ENCODE results near the gene TBC1D5. TPM values are rescaled to one million over a fixed set of nuclear protein-coding genes. Genes with fewer than 3 reads are reported as not detected.
"Not testable (repeated sequence)": the region's sequence is repeated elsewhere in the genome, so short reads cannot be mapped to it uniquely, and the experiment has no call there.

The TBC1D5 gene
- total and polyA plus RNA-seq, 12 donors: 6.4 to 108 (median 70.7) TPM

- TF ChIP-seq CTCF (IDR thresholded peaks at IDR 0.05) (no peak), POLR2A (IDR thresholded peaks at IDR 0.05) (no peak)
- intact Hi-C loops (cut with DNase I): no loop called here
- H3K27me3 ChIP-seq: no peaks in the 10 kb centered on the region
- no peak overlapping the region for H3K27ac ChIP-seq
- no peaks in the 10 kb centered on the region for H3K4me1 ChIP-seq (replicated peaks in 1 of 2)
- no peaks in the 10 kb centered on the region for H3K9me3 ChIP-seq (replicated peaks in 1 of 3)
- DNase-seq: no peak
- 93 to 97% (median 96%) methylated on average over 3 of the region's 3 CpGs for WGBS, 4 donors
- no peaks in the 10 kb centered on the region for H3K36me3 ChIP-seq (replicated peaks in 1 of 2)
- no peak overlapping the region for H3K4me3 ChIP-seq
These were observed 388.1 kb downstream of the TBC1D5 start for GRCh38 chr3:17354341-17354740.

GRCh38 chr3:17352620-17353019 lies 389.8 kb downstream of the TBC1D5 start:
- no peaks in the 10 kb centered on the region for H3K9me3 ChIP-seq (replicated peaks in 1 of 3)
- H3K27ac ChIP-seq: no peak overlapping the region
- no peaks in the 10 kb centered on the region for H3K36me3 ChIP-seq (replicated peaks in 1 of 2)
- H3K4me1 ChIP-seq (replicated peaks in 1 of 2): no peaks in the 10 kb centered on the region
- no peak for TF ChIP-seq CTCF (IDR thresholded peaks at IDR 0.05)
- no peak overlapping the region for H3K4me3 ChIP-seq
- DNase-seq: no peak
- 83 to 91% (median 87%) methylated on average over 3 of the region's 3 CpGs for WGBS, 4 donors
- intact Hi-C loops (cut with DNase I): no loop called here
- no peaks in the 10 kb centered on the region for H3K27me3 ChIP-seq

GRCh38 chr3:17351193-17351592 lies 391.2 kb downstream of the TBC1D5 start:
- H3K4me1 ChIP-seq (replicated peaks in 1 of 2); H3K36me3 ChIP-seq (replicated peaks in 1 of 2); H3K4me3 ChIP-seq; H3K27ac ChIP-seq; intact Hi-C loops (cut with DNase I); DNase-seq; H3K9me3 ChIP-seq (replicated peaks in 1 of 3); H3K27me3 ChIP-seq: not testable (repeated sequence)
- 95 to 100% (median 97%) methylated on average over 4 of the region's 4 CpGs for WGBS, 4 donors

GRCh38 chr3:17349093-17349492 lies 393.3 kb downstream of the TBC1D5 start:
- no peaks in the 10 kb centered on the region for H3K36me3 ChIP-seq (replicated peaks in 1 of 2)
- H3K4me3 ChIP-seq: no peak overlapping the region
- TF ChIP-seq POLR2A (IDR thresholded peaks at IDR 0.05) (no peak), CTCF (IDR thresholded peaks at IDR 0.05) (no peak)
- no peak overlapping the region for H3K27ac ChIP-seq
- 97 to 100% (median 99%) methylated on average over 1 of the region's 1 CpG for WGBS, 4 donors
- no peak for DNase-seq
- no peaks in the 10 kb centered on the region for H3K9me3 ChIP-seq (replicated peaks in 1 of 3)
- no peaks in the 10 kb centered on the region for H3K4me1 ChIP-seq (replicated peaks in 1 of 2)
- intact Hi-C loops (cut with DNase I): no loop called here
- no peaks in the 10 kb centered on the region for H3K27me3 ChIP-seq

- DNase-seq: no peak
- no peak for TF ChIP-seq POLR2A (IDR thresholded peaks at IDR 0.05)
- TF ChIP-seq CTCF (IDR thresholded peaks at IDR 0.05): no peak
- Histone ChIP-seq H3K36me3 (replicated peaks in 1 of 2) (no peaks in the 10 kb centered on the region), H3K4me1 (replicated peaks in 1 of 2) (peaks cover 0 to 13% of the 10 kb centered on the region in 2 donors), H3K4me3 (no peak overlapping the region), H3K27me3 (no peaks in the 10 kb centered on the region), H3K9me3 (replicated peaks in 1 of 3) (no peaks in the 10 kb centered on the region), H3K27ac (no peak overlapping the region)
- intact Hi-C loops (cut with DNase I): no loop called here
These were observed 400.3 kb downstream of the TBC1D5 start for GRCh38 chr3:17342119-17342518.
